Epithelial cell of proximal tubule (primary cell): ENCODE data around the gene KLHL20. TPM values are rescaled to one million over a fixed set of nuclear protein-coding genes. Genes with fewer than 3 reads are reported as not detected.
"Not testable (repeated sequence)": the region's sequence is repeated elsewhere in the genome, so short reads cannot be mapped to it uniquely, and the experiment has no call there.

ENCODE experiments used
- DNase-seq: peaks from one replicate; pipeline ENCODE4 v3.0.0-alpha.2; 2011; ENCODE audit warnings: low read depth
- H3K4me3 ChIP-seq: 2 replicates; pipeline ENCODE4 v1.5.1; 2011; ENCODE audit warnings: low read depth, mild to moderate bottlenecking, low read length
- total RNA-seq: library from RNA; depleted of rRNA; stranded (reverse); fragments of >200 nt; gene quantifications from 2 replicates; pipeline ENCODE4 v1.2.3, GENCODE V29; 2015
- TF ChIP-seq, protein P1 (sequence below): conservative IDR thresholded peaks from 2 replicates; pipeline ENCODE4 v1.5.1; 2012; ENCODE audit warnings: low read depth, mild to moderate bottlenecking, low read length

KLHL20 gene
- total RNA-seq, 1 donor from 2014 or later, result 8.2 TPM

DNA sequence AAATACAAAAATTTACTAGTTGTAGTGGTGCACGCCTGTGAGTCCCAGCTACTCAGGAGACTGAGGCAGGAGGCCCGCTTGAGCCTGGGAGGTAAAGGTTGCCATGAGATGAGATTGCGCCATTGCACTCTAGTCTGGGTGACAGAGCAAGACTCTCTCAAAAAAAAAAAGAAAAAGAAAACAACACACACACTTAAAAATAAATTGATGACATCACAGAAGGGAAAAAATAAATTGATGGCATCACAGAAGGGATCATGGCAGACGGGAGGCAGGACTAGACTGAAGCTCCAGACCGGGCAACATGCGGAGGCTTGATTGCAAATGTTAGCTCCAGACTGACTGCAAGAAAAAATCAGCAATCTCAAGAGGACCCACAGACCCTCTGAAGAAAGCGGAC, 43.3 kb downstream of the KLHL20 start:
- no peak overlapping the region for H3K4me3 ChIP-seq
- TF ChIP-seq, protein P1, sequence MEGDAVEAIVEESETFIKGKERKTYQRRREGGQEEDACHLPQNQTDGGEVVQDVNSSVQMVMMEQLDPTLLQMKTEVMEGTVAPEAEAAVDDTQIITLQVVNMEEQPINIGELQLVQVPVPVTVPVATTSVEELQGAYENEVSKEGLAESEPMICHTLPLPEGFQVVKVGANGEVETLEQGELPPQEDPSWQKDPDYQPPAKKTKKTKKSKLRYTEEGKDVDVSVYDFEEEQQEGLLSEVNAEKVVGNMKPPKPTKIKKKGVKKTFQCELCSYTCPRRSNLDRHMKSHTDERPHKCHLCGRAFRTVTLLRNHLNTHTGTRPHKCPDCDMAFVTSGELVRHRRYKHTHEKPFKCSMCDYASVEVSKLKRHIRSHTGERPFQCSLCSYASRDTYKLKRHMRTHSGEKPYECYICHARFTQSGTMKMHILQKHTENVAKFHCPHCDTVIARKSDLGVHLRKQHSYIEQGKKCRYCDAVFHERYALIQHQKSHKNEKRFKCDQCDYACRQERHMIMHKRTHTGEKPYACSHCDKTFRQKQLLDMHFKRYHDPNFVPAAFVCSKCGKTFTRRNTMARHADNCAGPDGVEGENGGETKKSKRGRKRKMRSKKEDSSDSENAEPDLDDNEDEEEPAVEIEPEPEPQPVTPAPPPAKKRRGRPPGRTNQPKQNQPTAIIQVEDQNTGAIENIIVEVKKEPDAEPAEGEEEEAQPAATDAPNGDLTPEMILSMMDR, result no peak
- DNase-seq, result no peak

DNA sequence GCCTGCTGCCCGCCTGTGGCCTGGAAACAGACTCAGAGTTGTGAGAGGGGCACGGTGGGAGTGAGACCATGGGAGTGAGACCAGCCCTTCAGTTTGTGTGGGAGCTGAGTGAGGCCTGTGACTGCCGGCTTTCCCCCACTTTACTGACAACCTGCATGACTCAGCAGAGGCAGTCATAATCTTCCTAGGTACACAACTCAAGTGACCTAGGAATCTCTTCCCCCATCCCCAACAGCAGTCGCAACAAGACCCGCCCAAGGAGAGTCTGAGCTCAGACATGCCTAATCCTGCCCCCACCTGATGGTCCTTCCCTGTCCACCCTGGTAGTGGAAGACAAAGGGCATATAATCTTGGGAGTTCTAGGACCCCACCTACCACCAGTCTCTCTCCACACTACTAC, 44.2 kb downstream of the KLHL20 start:
- TF ChIP-seq, protein P1, result no peak
- H3K4me3 ChIP-seq, result no peak overlapping the region
- DNase-seq, result no peak

DNA sequence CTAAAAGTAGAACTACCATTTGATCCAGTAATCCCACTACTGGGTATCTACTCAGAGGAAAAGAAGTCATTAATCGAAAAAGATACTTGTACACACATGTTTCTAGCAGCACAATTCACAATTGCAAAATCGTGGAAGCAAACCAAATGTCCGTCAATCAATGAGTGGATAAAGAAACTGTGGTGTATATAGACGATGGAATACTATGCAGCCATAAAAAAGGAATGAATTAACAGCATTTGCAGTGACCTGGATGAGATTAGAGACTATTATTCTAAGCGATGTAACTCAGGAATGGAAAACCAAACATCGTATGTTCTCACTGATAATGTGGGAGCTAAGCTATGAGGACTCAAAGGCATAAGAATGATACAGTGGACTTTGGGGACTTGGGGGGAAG, 49.5 kb downstream of the KLHL20 start:
- not testable (repeated sequence) for DNase-seq, H3K4me3 ChIP-seq

GRCh38 chr1:173768206-173768605, 53.4 kb downstream of the KLHL20 start:
- DNase-seq, result no peak
- H3K4me3 ChIP-seq, result no peak overlapping the region
- TF ChIP-seq, protein P1, result no peak

DNA sequence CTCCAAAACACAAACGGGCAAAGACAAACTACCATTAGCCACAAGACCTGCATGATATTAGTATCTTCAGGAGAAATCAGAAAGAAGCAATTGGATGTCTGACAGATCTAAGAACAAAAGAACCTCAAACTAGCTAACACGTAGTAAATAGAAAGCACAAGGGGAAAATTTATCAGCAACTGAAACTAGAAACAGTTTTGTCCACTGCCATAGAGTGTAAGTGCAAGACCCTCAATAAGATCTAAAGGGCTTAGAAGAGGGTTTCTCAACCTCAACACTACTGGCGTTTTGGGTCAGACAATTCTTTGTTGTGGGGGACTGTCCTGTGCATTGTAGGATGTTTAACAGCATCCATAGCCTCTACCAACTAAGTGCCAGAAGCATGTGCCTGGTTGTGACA, 54.0 kb downstream of the KLHL20 start:
- TF ChIP-seq, protein P1, result no peak
- no peak for DNase-seq

GRCh38 chr1:173770330-173770729, 55.5 kb downstream of the KLHL20 start:
- DNase-seq, H3K4me3 ChIP-seq: not testable (repeated sequence)

More for the DNA sequence above, 54.0 kb downstream of the KLHL20 start:
- no peak overlapping the region for H3K4me3 ChIP-seq

DNA sequence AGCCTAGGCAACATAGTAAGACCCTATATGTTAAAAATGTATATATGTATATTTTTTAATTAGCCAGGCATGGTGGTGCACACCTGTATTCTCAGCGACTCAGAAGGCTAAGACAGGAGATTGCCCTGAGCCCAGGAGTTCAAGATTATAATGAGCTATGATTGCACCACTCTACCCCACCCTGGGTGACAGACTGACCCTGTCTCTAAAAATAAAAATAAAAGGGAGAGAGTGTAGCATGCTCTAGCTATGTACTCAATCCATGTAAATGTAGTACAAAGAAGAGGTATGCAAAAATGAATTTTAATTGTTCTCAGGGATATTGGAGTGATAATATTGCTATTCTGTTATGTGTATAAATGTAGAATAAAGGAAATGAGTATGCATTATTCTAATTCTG, 56.8 kb downstream of the KLHL20 start:
- TF ChIP-seq, protein P1, result no peak
- H3K4me3 ChIP-seq, result no peak overlapping the region
- DNase-seq, result no peak

DNA sequence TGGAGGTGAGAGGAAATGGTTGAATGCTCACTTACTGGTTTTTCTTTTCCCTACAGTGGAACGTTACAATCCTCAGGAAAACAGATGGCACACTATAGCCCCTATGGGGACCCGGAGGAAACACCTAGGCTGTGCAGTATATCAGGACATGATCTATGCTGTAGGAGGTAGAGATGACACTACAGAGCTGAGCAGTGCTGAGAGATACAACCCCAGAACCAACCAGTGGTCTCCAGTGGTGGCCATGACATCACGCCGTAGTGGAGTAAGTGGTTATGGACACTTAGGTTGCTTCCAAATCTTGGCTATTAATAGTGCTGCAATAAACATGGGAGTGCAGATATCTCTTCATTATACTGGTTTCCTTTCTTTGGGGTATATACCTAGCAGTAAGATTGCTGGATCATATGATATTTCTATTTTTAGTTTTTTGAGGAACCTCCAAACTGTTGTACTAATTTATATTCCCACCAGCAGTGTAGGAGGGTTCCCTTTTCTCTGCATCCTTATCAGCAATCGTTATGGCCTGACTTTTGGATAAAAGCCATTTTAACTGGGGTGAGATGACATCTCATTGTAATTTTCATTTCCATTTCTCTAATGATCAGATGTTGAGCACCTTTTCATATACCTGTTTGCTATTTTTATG, 60.9 kb downstream of the KLHL20 start:
- no peak overlapping the region for H3K4me3 ChIP-seq
- TF ChIP-seq, protein P1, result no peak
- DNase-seq, result no peak
